NT2/D1 (cell line): ENCODE data around the gene FOXC2.

Experiments
- DNase-seq: peaks from one replicate; pipeline ENCODE4 v3.0.0-alpha.2; 2011; ENCODE audit warnings: low read depth, low spot score
- H3K27me3 ChIP-seq: 2 replicates; pipeline ENCODE4 v1.6.0; 2011; ENCODE audit warnings: mild to moderate bottlenecking; ENCODE audit not compliant: insufficient read length, insufficient read depth
- H3K36me3 ChIP-seq: 2 replicates; pipeline ENCODE4 v1.6.1; 2011; ENCODE audit warnings: mild to moderate bottlenecking, low read length, mixed read lengths; ENCODE audit not compliant: insufficient read depth, insufficient read length
- H3K4me1 ChIP-seq: 2 replicates; pipeline ENCODE4 v1.5.1; 2011; ENCODE audit not compliant: insufficient read depth, insufficient read length
- H3K4me3 ChIP-seq: 2 replicates; pipeline ENCODE4 v1.5.1; 2011; ENCODE audit warnings: low read depth; ENCODE audit not compliant: insufficient read length
- H3K9ac ChIP-seq: 2 replicates; pipeline ENCODE4 v1.6.0; 2011; ENCODE audit warnings: low read depth; ENCODE audit not compliant: insufficient read length
- H3K9me3 ChIP-seq: 2 replicates; pipeline ENCODE4 v1.5.1; 2011; ENCODE audit warnings: mild to moderate bottlenecking, low read length; ENCODE audit not compliant: insufficient read depth
- SUZ12 ChIP-seq: IDR thresholded peaks from 2 replicates; pipeline ENCODE4 v1.6.1; 2011; ENCODE audit not compliant: insufficient read length, insufficient read depth; ENCODE audit errors: extremely low read depth
- YY1 ChIP-seq: IDR thresholded peaks from 2 replicates; pipeline ENCODE4 v1.6.1; 2011; ENCODE audit not compliant: insufficient read length, insufficient read depth
- ZNF274 ChIP-seq: IDR thresholded peaks from 2 replicates; pipeline ENCODE4 v1.6.1; 2011; ENCODE audit warnings: mild to moderate bottlenecking, low read depth, low read length

FOXC2 gene

DNA sequence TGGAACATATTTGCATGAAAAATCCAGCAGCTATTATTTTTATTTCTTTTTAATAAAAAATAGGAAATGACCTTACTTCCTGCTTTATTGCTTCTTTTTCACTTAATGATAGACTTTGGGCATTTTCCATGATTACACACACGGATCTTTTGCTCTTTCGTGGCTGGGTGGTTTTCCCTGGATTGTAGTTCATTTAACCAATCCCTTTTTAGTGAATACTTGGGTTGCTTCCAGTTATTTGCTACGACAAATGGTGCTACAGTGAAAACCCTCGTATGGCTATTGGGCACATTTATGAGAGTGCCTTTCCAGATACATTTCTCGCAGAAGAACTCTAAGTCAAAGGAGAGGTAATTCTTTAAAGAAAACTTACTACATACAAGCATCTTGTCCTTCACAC, 50.3 kb downstream of the FOXC2 start:
- DNase-seq = no peak
- no peak for TF ChIP-seq YY1
- TF ChIP-seq ZNF274 = no peak
- no peak for TF ChIP-seq SUZ12
- Histone ChIP-seq H3K9ac (no peak overlapping the region), H3K4me1 (peaks cover 4% of the 10 kb centered on the region), H3K4me3 (no peak overlapping the region), H3K9me3 (no peaks in the 10 kb centered on the region), H3K36me3 (no peaks in the 10 kb centered on the region), H3K27me3 (no peaks in the 10 kb centered on the region)

DNA sequence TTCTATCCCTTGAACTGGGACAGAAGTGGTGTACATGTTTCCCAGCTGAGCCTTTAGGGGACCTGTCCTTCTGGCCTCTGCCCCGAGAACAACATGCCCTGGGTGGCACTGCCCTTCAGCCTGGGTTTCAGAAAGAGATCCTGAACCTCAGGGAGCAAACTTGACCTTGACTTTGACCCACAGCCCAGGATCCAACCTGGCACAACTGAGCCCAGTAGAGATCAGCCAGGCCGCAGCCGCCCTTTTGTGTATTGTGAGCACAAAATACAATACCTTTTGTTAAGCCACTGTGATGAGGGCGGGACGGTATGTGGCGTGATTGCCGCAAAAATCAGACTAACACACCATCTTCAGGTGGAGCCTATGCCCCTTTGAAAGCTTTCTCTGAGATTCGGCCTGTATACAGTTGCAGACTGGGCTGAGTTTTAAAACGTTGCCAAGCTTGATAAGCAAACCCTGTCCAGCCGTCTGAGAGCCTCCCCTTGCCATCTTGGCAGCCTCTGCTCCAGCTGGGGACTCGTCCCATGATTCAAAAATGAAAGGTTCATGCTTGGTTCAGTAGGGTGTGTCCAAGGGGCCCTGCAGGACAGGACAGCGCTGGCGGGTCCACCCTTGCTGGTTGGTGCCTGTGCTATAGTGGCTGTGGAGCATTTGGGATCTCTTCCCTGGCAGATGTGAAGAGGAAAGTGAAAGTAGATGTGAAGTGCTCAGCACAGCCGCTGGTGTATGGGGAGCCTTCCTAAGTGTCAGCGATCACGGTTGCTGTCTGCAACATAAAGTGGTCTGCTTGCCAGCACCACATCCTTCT, 52.0 kb downstream of the FOXC2 start:
- Histone ChIP-seq H3K27me3 (no peaks in the 10 kb centered on the region), H3K36me3 (no peaks in the 10 kb centered on the region), H3K4me1 (peaks cover 4% of the 10 kb centered on the region), H3K9ac (no peak overlapping the region), H3K4me3 (no peak overlapping the region), H3K9me3 (no peaks in the 10 kb centered on the region)
- TF ChIP-seq ZNF274 = no peak
- TF ChIP-seq SUZ12 = no peak
- no peak for TF ChIP-seq YY1
- no peak for DNase-seq
